T-cell (primary cell): ENCODE data around the gene PXDN. TPM values are rescaled to one million over a fixed set of nuclear protein-coding genes. Genes with fewer than 3 reads are reported as not detected.

ENCODE experiments used
- ATAC-seq, 4 experiments: fragments of 200-7000 bp in 3 of 4; fragments of 150-1000 bp in 1 of 4; cut with Tn5 transposase; replicated peaks in 1 of 4; 1 replicate in 3 of 4; 2 replicates in 1 of 4; pipeline ENCODE4 v1.10.0; 2021; ENCODE audit warnings: moderate library complexity in 3 of 4, mild to moderate bottlenecking in 2 of 4, moderate number of reproducible peaks in 1 of 4
- CTCF ChIA-PET, 2 donors: fragments of 300-600 bp; sonication (Branson Sonifier 250); formaldehyde crosslinking; loops; one replicate each; lab custom pipeline; 2022; ENCODE audit warnings: antibody characterized with exemption in 2 of 2; lab: Charles Lee
- POLR2A ChIA-PET, 2 donors: fragments of 300-600 bp; sonication (Branson Sonifier 250); formaldehyde crosslinking; loops; one replicate each; lab custom pipeline; 2022; ENCODE audit warnings: antibody characterized with exemption in 2 of 2; lab: Charles Lee
- DNase-seq, 35 experiments: peaks; one replicate each; pipeline versions ENCODE4 v3.0.0 to v3.0.0-alpha.2; 2013 to 2023
- H3K27ac ChIP-seq: one replicate; pipeline ENCODE4 v1.5.1; 2013; ENCODE audit warnings: low read length
- H3K27me3 ChIP-seq, 2 experiments: replicated peaks in 1 of 2; 1 replicate in 1 of 2; 2 replicates in 1 of 2; pipeline versions ENCODE4 v1.6.1 to v1.7.0; 2013; ENCODE audit warnings: low read length in 1 of 2, mixed read lengths in 1 of 2; ENCODE audit not compliant: control insufficient read depth in 2 of 2, insufficient read depth in 2 of 2; ENCODE audit errors: extremely low read depth in 1 of 2
- H3K36me3 ChIP-seq, 2 donors: 1 replicate in 1 of 2; 2 replicates in 1 of 2; pipeline versions ENCODE4 v1.6.1 to v1.7.0; 2013; ENCODE audit warnings: low read length in 1 of 2; ENCODE audit not compliant: control insufficient read depth in 2 of 2, insufficient read depth in 1 of 2; ENCODE audit errors: extremely low read depth in 1 of 2
- H3K4me1 ChIP-seq, 2 experiments: 1 replicate in 1 of 2; 2 replicates in 1 of 2; pipeline versions ENCODE4 v1.6.1 to v1.7.0; 2013; ENCODE audit warnings: low read length in 2 of 2, mixed read lengths in 1 of 2; ENCODE audit not compliant: insufficient read depth in 2 of 2, control insufficient read depth in 1 of 2; ENCODE audit errors: extremely low read depth in 1 of 2
- H3K4me3 ChIP-seq, 2 donors: 1 replicate in 1 of 2; 2 replicates in 1 of 2; pipeline versions ENCODE4 v1.5.1 to v1.7.0; 2013; ENCODE audit warnings: mild to moderate bottlenecking in 2 of 2, low read length in 1 of 2, moderate library complexity in 1 of 2; ENCODE audit not compliant: control insufficient read depth in 1 of 2; ENCODE audit errors: extremely low read depth in 1 of 2
- H3K9me3 ChIP-seq: 2 replicates; pipeline ENCODE4 v1.7.0; 2013
- H3K27ac Mint-ChIP-seq, 2 donors: one replicate each; pipeline ENCODE4 v1.8.0; 2020 to 2021; ENCODE audit warnings: mild to moderate bottlenecking in 2 of 2, mixed read lengths in 2 of 2
- H3K27me3 Mint-ChIP-seq, 2 donors: one replicate each; pipeline ENCODE4 v1.8.0; 2021 to 2022; ENCODE audit warnings: mixed read lengths in 2 of 2
- H3K36me3 Mint-ChIP-seq: one replicate; pipeline ENCODE4 v1.8.0; 2021; ENCODE audit warnings: mixed read lengths
- H3K4me1 Mint-ChIP-seq, 3 donors: one replicate each; pipeline ENCODE4 v1.8.0; 2020 to 2022; ENCODE audit warnings: mixed read lengths in 3 of 3, mild to moderate bottlenecking in 1 of 3
- H3K4me3 Mint-ChIP-seq, 3 donors: one replicate each; pipeline ENCODE4 v1.8.0; 2020 to 2022; ENCODE audit warnings: mild to moderate bottlenecking in 3 of 3, mixed read lengths in 3 of 3, moderate library complexity in 3 of 3
- H3K9me3 Mint-ChIP-seq, 3 donors: one replicate each; pipeline ENCODE4 v1.8.0; 2020 to 2022; ENCODE audit warnings: mixed read lengths in 3 of 3
- WGBS: methylation state at CpG from one replicate; pipeline ENCODE4 v1.1.5; 2013; ENCODE audit warnings: missing lambda C conversion rate; ENCODE audit not compliant: insufficient coverage; 5-methylcytosine and 5-hydroxymethylcytosine counted together
- total RNA-seq, 35 experiments: library from RNA in 6 of 35; stranded (reverse) in 6 of 35; fragments of 120-200 nt in 1 of 35; gene quantifications; one replicate each; pipeline versions ENCODE4 v1.2.1 to v1.2.4 and lab custom pipeline; 2013 to 2026

The PXDN gene
- total RNA-seq, 5 donors from 2014 or later (not counting 1 experiment from before 2014, with no cell fraction given), result 0.21 to 5.4 (median 1.3) TPM

DNA sequence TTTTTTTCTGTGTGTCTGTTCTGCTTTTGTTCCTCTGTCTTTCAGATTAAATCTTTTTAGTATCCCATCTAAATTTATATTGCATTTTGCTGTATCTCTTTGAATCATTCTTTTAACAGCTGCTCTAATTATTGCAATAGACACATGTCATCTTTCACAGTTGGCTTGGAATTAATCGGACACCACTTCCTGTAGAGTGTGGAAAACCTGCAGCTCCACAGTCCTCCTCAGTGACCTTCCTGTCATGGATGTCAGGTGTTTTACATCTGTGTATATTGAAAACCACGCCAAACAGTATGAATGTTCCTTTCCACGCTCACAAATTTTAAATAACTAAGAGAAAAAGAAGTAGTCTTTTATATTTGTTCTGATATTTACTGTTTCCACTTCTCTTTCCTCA, 135.3 kb downstream of the PXDN start:
- ChIA-PET CTCF (no interaction called here), POLR2A (no interaction called here)
- H3K4me1 Mint-ChIP-seq, result peaks cover 0 to 3% (median 2%) of the 10 kb centered on the region in 3 donors
- WGBS, result no CpG with 5 or more reads among the region's 3 CpGs
- H3K9me3 Mint-ChIP-seq, result no peaks in the 10 kb centered on the region
- H3K27me3 Mint-ChIP-seq, result peaks cover 4 to 6% of the 10 kb centered on the region in 2 donors
- H3K36me3 Mint-ChIP-seq, result no peaks in the 10 kb centered on the region
- DNase-seq (no peak), ATAC-seq (no peak)
- no peaks in the 10 kb centered on the region for H3K36me3 ChIP-seq
- H3K27ac Mint-ChIP-seq, result no peak overlapping the region
- H3K27me3 ChIP-seq, result peaks cover 0 to 25% of the 10 kb centered on the region in 2 experiments
- H3K4me1 ChIP-seq, result peaks cover 0 to 3% of the 10 kb centered on the region in 2 experiments
- H3K9me3 ChIP-seq, result no peaks in the 10 kb centered on the region
- no peak overlapping the region for H3K27ac ChIP-seq
- H3K4me3 Mint-ChIP-seq, result no peak overlapping the region
- no peak overlapping the region for H3K4me3 ChIP-seq

DNA sequence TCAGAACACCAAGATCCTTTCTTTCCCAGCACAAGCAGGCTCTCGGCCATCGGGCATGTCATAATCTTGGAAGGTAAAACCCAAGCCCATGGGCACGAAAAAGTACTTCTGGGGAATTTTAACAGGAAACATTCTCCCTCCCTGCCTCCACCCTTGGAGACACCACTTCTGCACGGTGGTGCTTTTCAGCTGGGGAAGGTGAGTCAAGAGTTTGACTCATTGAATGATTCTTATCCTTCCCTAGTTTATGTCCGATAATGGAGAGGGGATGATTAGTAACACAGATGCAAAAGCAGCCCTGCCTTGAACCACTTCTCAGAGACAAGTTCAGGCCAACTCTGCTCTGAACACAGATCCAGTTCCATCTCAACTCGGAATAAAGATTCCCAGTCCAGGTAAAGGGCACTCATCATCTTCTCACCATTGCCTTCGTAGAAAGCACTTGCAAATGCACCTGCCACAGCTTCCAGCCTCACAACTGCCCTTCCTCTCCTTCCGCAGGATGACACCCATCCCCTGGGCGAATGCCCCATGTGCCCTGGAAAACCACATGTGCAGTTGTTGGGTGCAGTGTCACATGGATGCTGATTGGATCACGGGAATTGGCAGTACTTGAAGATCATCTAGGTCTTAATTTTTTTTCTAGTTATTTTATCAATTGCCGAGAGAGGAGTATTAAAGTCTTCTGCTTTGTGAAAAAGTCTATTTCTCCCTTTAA, 136.2 kb downstream of the PXDN start:
- Mint-ChIP-seq H3K27ac (no peak overlapping the region), H3K27me3 (peaks cover 4 to 6% of the 10 kb centered on the region in 2 donors), H3K36me3 (no peaks in the 10 kb centered on the region), H3K4me1 (peaks cover 0 to 3% (median 2%) of the 10 kb centered on the region in 3 donors), H3K4me3 (no peak overlapping the region), H3K9me3 (no peaks in the 10 kb centered on the region)
- Histone ChIP-seq H3K4me3 (no peak overlapping the region), H3K27ac (no peak overlapping the region), H3K36me3 (no peaks in the 10 kb centered on the region), H3K9me3 (no peaks in the 10 kb centered on the region), H3K4me1 (peaks cover 0 to 3% of the 10 kb centered on the region in 2 experiments), H3K27me3 (peaks cover 0 to 27% of the 10 kb centered on the region in 2 experiments)
- POLR2A ChIA-PET, result no interaction called here
- DNase-seq (no peak), ATAC-seq (no peak)
- WGBS, result 70% methylated on average over 2 of the region's 11 CpGs
- CTCF ChIA-PET, result no interaction called here

DNA sequence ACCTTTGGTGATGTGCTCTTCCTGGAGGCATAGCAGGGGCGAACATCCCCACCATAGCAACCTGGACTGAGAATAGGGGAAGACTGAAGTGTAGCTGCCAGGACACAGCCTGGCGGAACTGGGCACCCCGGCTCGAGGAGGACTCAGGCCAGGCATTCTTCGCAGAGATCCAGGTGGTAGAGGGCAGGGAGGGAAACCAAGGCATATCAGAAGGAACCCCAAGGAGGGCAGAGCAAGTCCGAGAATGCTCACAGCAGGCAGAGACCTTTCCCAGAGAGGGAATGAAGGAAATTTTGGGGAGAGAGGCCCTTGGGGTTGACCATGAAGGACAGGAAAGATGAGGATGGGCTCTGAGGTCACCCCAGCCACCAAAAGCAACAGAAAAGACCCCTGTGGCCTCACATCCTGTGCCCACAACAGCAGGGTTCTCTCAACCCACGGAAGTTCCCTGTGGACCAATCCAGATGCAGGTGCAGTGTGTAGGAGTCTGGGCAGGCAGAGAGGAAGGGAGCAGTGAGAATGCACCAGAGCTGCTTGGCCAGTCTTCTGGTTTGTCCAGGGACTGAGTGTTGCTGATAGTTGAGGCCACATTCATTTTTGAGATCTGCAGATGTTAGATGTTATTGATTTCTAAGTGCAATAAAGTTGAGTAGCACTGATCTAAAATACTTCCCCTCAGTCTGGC, 136.9 kb downstream of the PXDN start:
- peaks cover 0 to 3% (median 2%) of the 10 kb centered on the region in 3 donors for H3K4me1 Mint-ChIP-seq
- no peaks in the 10 kb centered on the region for H3K9me3 ChIP-seq
- peaks cover 0 to 3% of the 10 kb centered on the region in 2 experiments for H3K4me1 ChIP-seq
- ChIA-PET POLR2A (no interaction called here), CTCF (no interaction called here)
- no peak overlapping the region for H3K4me3 ChIP-seq
- H3K36me3 Mint-ChIP-seq, result no peaks in the 10 kb centered on the region
- H3K27me3 ChIP-seq, result peaks cover 0 to 27% of the 10 kb centered on the region in 2 experiments
- no peaks in the 10 kb centered on the region for H3K36me3 ChIP-seq
- DNase-seq (no peak), ATAC-seq (no peak)
- peaks cover 0 to 2% of the 10 kb centered on the region in 2 donors for H3K27me3 Mint-ChIP-seq
- no peaks in the 10 kb centered on the region for H3K9me3 Mint-ChIP-seq
- WGBS, result 72% methylated on average over 6 of the region's 7 CpGs
- H3K27ac Mint-ChIP-seq, result no peak overlapping the region
- no peak overlapping the region for H3K27ac ChIP-seq
- no peak overlapping the region for H3K4me3 Mint-ChIP-seq

DNA sequence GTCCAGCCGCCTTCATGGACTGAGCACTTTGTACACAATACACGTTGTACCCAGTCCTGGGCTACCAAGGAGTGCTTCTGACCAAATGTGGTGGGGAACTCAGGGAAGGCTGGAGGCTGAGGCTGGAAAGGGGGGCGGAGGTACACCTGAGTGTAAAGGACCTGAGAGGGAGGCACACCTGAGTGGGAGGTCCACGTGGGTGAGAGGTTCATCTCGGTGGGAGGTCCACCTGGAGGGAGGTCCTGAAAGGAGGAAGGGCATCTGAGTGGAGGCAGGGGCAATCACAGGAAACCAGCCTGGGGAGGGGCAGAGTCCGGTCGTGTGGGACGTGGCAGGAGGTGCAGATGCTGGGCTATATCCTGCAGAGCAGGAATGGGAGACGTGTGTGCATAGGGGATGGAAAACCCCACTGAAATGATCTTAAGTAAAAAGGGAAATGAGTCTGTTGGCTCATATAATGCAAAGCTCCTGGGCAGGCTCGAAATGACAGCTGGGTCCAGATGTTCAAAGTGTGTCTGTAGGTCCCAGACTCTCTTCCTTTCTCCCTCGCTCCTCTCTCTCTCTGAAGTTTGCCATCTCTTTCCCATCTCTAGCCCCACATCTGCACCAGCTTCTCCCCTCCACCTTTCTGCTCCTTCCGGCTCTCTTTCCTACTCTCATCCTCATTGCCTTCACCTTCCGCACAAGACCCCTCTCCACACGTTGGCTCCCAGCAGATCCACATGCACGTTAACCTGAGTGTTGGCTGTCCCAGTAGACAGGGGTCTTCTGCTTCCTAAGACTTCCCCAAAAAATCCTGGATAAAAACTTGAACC, 137.7 kb downstream of the PXDN start:
- H3K4me3 ChIP-seq, result no peak overlapping the region
- H3K27ac Mint-ChIP-seq, result no peak overlapping the region
- no peak overlapping the region for H3K27ac ChIP-seq
- WGBS, result 42% methylated on average over 13 of the region's 15 CpGs
- H3K27me3 Mint-ChIP-seq, result no peaks in the 10 kb centered on the region
- DNase-seq (no peak), ATAC-seq (no peak)
- H3K9me3 Mint-ChIP-seq, result no peaks in the 10 kb centered on the region
- ChIA-PET POLR2A (no interaction called here), CTCF (no interaction called here)
- H3K4me3 Mint-ChIP-seq, result no peak overlapping the region
- peaks cover 0 to 27% of the 10 kb centered on the region in 2 experiments for H3K27me3 ChIP-seq
- no peaks in the 10 kb centered on the region for H3K36me3 Mint-ChIP-seq
- H3K9me3 ChIP-seq, result no peaks in the 10 kb centered on the region
- peaks cover 0 to 3% of the 10 kb centered on the region in 2 experiments for H3K4me1 ChIP-seq
- peaks cover 0 to 3% (median 2%) of the 10 kb centered on the region in 3 donors for H3K4me1 Mint-ChIP-seq
- no peaks in the 10 kb centered on the region for H3K36me3 ChIP-seq

DNA sequence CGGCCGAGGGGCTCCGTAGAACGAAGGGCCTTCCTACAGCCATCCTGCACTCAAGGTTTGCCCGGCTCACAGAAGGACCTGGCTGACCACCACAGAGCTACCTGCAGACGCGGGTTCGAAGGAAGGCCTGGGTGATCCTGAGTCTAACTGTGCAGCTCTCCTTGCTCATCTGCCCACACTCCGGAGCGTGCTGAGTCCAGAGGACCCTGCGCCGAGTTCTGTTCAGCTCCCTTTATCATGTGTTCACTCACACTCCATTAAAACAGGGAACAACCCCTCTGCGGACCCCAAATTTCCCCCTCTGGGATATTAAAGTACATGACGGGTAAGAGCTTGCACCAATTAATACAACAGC, 138.3 kb downstream of the PXDN start:
- peaks cover 0 to 31% of the 10 kb centered on the region in 2 experiments for H3K27me3 ChIP-seq
- Mint-ChIP-seq H3K36me3 (no peaks in the 10 kb centered on the region), H3K4me3 (no peak overlapping the region), H3K27ac (no peak overlapping the region), H3K9me3 (no peaks in the 10 kb centered on the region), H3K4me1 (peaks cover 0 to 3% (median 2%) of the 10 kb centered on the region in 3 donors), H3K27me3 (peaks cover 0 to under 1% of the 10 kb centered on the region in 2 donors)
- no peaks in the 10 kb centered on the region for H3K36me3 ChIP-seq
- no peaks in the 10 kb centered on the region for H3K9me3 ChIP-seq
- H3K27ac ChIP-seq, result no peak overlapping the region
- ATAC-seq (no peak), DNase-seq (no peak)
- WGBS, result 93% methylated on average over 6 of the region's 14 CpGs
- peaks cover 0 to 3% of the 10 kb centered on the region in 2 experiments for H3K4me1 ChIP-seq
- POLR2A ChIA-PET, result no interaction called here
- no peak overlapping the region for H3K4me3 ChIP-seq
- CTCF ChIA-PET, result no interaction called here
